GM12892 (cell line): ENCODE data around the gene MPRIP.
"Not testable (repeated sequence)": the region's sequence is repeated elsewhere in the genome, so short reads cannot be mapped to it uniquely, and the experiment has no call there.

Experiments used
- DNase-seq: peaks from one replicate; pipeline ENCODE4 v3.0.0; 2011; ENCODE audit not compliant: insufficient read length
- FAIRE-seq: peaks from 2 replicates; lab custom pipeline; 2011; peaks lifted over from hg19 to GRCh38; lab: Jason Lieb, UNC
- POLR2A ChIP-seq: IDR thresholded peaks from 2 replicates; pipeline ENCODE4 v1.6.1; 2011; ENCODE audit warnings: low read depth, low read length, control low read depth
- POLR2AphosphoS5 ChIP-seq: IDR thresholded peaks from 2 replicates; pipeline ENCODE4 v1.6.1; 2011; ENCODE audit warnings: low read depth, low read length, control low read depth
- TAF1 ChIP-seq: IDR thresholded peaks from 2 replicates; pipeline ENCODE4 v1.6.1; 2011; ENCODE audit warnings: low read depth, mild to moderate bottlenecking, control low read depth, low read length, borderline replicate concordance

MPRIP gene

GRCh38 chr17:17186051-17186450 lies 143.8 kb downstream of the MPRIP start:
- TF ChIP-seq POLR2AphosphoS5 (no peak), POLR2A (no peak), TAF1 (no peak)
- FAIRE-seq (peak; percentile 86), DNase-seq (peak; percentile 43)

- FAIRE-seq = no peak
- no peak for TF ChIP-seq TAF1
- no peak for TF ChIP-seq POLR2A
- no peak for TF ChIP-seq POLR2AphosphoS5
- DNase-seq = no peak
Measured at GRCh38 chr17:17186551-17187505, 144.6 kb downstream of the MPRIP start.

DNA sequence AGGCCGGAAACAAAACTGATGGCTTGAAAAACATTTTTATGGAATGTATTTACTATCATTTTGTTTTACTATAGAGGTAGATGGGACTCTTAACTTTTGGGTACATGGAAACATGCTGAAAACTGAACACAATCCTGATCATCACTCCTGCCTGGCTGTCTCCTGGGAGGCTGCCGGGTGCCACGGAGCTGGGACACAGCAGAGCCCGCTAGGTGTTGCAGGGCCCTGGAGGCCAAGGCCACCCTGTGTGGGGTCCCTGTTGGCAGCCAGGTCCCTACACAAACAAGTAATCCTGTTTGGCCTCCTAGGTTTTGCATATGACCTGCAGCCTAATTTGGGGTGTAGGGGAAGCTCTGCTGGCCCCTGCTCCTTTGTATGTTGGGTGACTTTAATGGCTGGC lies 146.3 kb downstream of the MPRIP start:
- no peak for TF ChIP-seq TAF1
- no peak for TF ChIP-seq POLR2AphosphoS5
- no peak for TF ChIP-seq POLR2A
- DNase-seq (no peak), FAIRE-seq (no peak)

GRCh38 chr17:17189559-17189958 lies 147.3 kb downstream of the MPRIP start:
- DNase-seq = no peak
- TF ChIP-seq TAF1 = no peak
- TF ChIP-seq POLR2A = no peak
- TF ChIP-seq POLR2AphosphoS5 = no peak
- FAIRE-seq = no peak

DNA sequence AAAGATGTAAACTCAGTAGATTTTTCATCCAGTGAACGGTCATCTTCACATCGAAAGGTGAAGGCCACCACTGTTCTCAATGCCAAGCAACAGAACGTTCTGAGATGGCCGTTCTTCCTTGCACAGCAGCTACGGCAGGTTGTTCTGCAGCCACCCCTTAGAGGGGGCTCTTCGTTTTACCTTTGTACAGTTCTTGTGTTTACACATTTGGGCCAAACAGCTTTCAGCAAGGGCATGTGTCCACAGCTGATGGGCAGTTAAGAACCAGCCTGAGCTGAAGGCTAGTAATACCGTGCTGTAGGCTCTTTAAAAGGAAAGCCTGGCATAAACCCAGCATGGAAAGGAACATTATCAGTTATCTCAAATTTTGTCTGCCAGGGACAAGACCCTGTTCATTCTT lies 147.9 kb downstream of the MPRIP start:
- TF ChIP-seq POLR2AphosphoS5 = no peak
- TF ChIP-seq POLR2A = no peak
- TF ChIP-seq TAF1 = no peak
- FAIRE-seq (no peak), DNase-seq (no peak)

- DNase-seq = no peak
- no peak for TF ChIP-seq TAF1
- no peak for TF ChIP-seq POLR2A
- no peak for TF ChIP-seq POLR2AphosphoS5
Measured at GRCh38 chr17:17191346-17191792, 149.1 kb downstream of the MPRIP start.

GRCh38 chr17:17191961-17192381 lies 149.7 kb downstream of the MPRIP start:
- FAIRE-seq (no peak), DNase-seq (no peak)
- no peak for TF ChIP-seq TAF1
- no peak for TF ChIP-seq POLR2A
- TF ChIP-seq POLR2AphosphoS5 = no peak

More at GRCh38 chr17:17191346-17191792, 149.1 kb downstream of the MPRIP start:
- FAIRE-seq = no peak

GRCh38 chr17:17195466-17195865 lies 153.2 kb downstream of the MPRIP start:
- DNase-seq = not testable (repeated sequence)
- FAIRE-seq = peak; percentile 9

- no peak for DNase-seq
- no peak for FAIRE-seq
- TF ChIP-seq POLR2AphosphoS5 = no peak
- TF ChIP-seq TAF1 = no peak
- TF ChIP-seq POLR2A = no peak
Measured at GRCh38 chr17:17196776-17197175, 154.5 kb downstream of the MPRIP start.

- TF ChIP-seq POLR2A = no peak
- TF ChIP-seq POLR2AphosphoS5 = no peak
- TF ChIP-seq TAF1 = no peak
- FAIRE-seq (no peak), DNase-seq (no peak)
Measured at GRCh38 chr17:17198281-17198680, 156.0 kb downstream of the MPRIP start.

GRCh38 chr17:17200311-17200710 lies 158.1 kb downstream of the MPRIP start:
- DNase-seq (no peak), FAIRE-seq (no peak)
- TF ChIP-seq POLR2A (no peak), POLR2AphosphoS5 (no peak), TAF1 (no peak)

- FAIRE-seq (no peak), DNase-seq (no peak)
- TF ChIP-seq POLR2A (no peak), TAF1 (no peak), POLR2AphosphoS5 (no peak)
Measured at GRCh38 chr17:17200831-17201230, 158.6 kb downstream of the MPRIP start.
